HCEC 1CT (cell line): ENCODE measurements around the gene SLC29A4.
"Not testable (repeated sequence)": the region's sequence is repeated elsewhere in the genome, so short reads cannot be mapped to it uniquely, and the experiment has no call there.

ENCODE experiments used
- DNase-seq: peaks from one replicate; pipeline ENCODE4 v3.0.0-alpha.2; 2017

SLC29A4 gene

DNA sequence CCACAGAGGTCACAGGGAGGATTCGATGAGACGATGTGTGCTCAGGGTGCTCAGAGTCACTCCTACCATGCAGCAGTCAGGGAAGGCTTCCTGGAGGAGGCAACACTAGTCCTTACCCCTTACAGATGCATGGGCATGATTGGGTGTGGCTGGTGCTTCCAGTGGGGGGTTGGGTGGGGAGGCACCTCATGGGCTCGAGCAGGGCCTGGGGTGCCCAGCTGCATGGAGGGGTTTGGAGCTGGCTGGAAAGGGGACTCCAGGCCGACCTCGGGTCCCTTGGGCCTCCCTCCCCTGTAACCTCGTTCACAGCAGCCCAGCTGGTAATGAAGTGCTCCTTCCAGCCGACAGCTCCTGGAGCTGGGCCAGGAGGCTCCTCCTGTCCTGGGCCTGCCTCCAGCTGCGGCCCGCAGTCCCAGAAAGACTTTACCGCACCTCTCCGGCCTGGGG lies 7.7 kb upstream of the SLC29A4 start:
- not testable (repeated sequence) for DNase-seq

DNA sequence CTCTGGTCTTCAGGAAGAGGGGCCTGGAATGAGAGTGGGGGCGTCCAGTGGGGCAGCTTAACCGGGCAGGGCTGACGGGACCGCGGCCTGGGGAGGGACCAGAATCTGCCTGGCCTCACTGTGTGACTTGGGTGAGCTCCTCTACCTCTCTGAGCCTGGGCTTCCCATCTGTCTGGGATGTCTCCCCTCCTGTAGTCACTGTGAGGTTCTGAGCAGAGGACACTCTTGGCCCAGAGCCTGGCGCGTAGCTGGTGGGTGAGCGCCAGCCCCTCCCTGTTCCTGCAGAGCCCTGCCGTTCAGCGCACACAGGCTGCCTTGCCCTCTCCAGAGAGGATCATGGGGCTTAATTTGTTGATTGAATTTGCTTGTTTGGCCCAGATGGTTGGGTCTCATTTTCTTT lies 7.2 kb upstream of the SLC29A4 start:
- DNase-seq, result not testable (repeated sequence)

DNA sequence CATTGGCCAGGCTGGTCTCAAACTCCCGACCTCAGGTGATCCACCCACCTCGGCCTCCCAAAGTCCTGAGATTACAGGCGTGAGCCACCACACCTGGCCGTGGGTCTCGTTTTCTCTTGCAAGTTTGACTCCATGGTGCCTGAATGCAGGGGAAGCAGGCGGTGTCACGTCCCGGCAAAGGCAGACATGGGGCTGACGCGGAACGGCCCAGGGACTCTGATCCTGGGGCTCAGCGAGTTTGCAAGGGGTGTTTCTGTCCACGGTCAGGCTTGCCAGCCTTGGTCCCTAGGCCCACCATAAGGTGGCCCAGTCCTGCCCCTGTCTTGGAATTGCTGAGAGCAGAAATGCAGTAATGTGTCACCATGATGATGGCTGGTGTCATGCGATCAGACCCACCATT lies 6.6 kb upstream of the SLC29A4 start:
- not testable (repeated sequence) for DNase-seq

DNA sequence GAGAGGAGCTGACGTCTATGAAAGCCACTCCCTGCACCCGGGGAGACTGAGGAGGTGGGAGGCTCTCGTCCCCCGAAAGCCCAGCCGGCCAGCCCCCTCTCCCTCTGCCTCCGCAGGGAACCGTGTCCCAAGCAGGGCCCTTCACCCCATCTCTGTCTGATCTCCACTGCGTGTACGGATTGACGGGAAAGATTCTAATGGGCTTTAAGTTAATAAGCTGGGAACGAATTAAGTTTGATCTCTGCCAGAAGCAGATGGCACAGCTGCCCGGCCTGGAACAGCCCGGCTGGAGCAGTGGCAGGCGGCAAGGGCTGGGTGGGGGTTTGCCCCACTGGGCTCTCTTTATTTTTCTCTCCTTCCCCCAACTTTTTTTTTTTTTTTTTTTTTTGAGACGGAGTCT lies 6.1 kb upstream of the SLC29A4 start:
- DNase-seq, result no peak

DNA sequence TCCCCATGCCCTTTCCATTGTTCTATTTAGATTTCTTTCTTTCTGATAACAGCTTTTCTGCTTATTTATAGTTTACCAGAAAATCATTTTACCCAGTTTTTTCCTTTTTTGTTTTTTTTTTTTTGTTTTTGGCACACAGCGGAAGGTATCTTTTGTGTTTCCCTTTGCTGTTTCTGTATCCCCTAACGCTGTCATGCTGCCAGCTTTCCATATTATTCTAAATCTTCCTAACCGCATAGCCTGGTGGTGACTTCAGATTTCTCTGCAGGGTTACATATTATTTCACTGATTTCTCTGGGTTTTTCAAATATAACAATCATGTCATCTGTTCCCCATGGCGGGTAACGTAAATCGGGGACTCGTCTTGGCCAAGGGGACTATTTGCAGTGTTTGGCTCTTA lies 4.0 kb upstream of the SLC29A4 start:
- DNase-seq, result no peak

DNA sequence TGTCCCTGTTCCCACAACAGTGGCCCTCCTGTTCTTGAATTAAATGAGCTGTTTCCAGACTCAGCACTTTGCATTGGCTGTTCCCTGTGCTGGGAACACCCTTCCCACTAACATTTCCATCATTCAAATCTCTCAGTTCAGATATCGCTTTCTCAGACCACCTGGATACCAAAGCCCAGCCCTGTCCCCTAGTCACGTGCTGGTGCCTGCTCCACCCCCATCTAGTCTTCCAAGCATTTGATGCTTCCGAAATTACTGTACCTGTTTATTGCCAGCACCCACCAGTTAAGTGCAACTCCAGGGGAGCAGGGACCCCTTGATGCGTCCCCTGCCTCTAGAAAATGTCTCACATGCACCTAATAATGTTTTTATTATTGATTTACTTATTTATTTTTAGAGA lies 3.0 kb upstream of the SLC29A4 start:
- no peak for DNase-seq

DNA sequence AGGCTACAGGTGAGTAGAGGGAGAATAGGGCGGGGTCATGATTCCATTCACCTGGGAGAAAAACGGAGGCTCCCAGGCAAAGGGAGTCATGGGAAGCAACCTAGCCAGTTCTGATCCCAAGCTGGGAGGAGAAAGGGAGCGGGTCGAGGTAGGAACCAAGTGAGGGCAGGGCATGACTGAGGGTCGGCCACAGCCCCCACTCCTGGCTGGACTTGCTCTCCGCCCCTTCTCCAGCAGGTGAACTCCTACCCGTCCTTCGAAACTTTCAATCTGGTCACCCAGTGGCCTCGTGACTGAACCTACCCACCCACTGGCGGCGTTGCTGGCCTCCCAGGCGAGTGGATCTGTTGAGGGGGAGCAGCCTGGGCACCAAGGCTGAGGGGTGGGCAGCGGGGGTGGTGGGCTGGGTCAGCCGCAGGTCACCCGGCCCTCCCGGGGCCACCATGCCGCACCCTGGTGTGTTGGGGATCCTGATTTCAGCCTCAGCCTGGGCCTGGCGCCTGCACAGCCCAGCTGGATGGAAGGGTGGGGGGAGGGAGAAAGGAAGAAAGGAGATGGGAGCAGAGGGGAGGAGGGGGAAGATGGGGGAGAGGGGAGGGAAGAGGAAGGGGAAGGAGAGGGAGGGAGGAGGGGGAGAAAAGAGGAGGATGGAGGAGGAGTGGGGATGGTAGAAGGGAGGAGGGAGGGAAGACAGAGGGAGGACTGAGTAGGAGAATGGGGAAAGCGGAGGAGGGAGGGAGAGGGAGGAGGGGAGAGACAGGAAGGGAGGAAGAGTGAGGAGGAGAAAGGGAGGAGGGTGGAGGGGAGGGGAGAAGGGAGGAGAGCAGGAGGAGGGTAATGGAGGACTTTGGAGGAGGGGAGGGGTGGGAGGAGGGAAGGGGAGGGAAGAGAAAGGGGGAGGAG lies 894 bp upstream of the SLC29A4 start:
- not testable (repeated sequence) for DNase-seq

DNA sequence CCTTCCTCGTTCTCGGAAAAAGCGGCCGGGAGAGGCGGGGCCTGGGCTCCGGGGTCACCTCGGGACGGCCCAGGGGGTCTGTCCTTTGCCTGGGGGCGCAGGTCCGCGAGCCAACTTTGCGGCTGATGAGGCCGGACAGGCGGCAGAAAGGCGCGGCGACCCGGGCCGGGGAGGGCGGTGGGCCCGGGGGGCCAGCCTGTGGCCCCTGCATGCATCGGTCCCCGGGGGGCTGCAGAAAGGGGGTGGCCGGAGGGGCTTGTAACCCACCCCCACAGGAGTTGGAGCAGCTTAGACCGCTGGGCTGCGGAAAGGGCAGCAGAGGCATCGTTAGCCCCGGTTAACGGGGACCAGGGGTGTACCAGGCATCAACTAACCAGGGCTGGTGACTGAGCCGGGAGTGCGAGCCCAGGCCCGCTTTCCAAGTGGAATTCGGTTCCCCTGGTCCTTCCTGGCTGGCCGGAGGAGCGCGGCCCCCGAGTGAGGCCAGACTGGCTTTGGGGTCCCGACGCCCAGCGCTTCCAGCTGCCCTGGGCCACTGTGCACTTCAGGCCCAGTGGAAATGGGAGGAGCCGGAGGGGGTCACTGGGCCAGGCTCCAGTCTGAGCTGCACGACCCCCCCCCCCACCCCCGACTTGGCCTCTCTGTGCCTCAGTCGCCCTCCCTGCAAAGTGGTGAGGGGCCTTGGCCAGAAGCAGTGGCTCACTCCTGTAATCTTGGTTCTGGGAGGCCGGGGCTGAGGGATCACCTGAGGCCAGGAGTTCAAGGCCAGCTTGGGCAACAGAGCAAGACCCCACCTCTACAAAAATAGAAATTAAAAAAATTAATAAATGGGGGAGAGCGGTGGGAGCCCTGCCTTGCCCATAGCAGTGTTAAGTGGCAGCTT lies 919 bp downstream of the SLC29A4 start:
- no peak for DNase-seq

DNA sequence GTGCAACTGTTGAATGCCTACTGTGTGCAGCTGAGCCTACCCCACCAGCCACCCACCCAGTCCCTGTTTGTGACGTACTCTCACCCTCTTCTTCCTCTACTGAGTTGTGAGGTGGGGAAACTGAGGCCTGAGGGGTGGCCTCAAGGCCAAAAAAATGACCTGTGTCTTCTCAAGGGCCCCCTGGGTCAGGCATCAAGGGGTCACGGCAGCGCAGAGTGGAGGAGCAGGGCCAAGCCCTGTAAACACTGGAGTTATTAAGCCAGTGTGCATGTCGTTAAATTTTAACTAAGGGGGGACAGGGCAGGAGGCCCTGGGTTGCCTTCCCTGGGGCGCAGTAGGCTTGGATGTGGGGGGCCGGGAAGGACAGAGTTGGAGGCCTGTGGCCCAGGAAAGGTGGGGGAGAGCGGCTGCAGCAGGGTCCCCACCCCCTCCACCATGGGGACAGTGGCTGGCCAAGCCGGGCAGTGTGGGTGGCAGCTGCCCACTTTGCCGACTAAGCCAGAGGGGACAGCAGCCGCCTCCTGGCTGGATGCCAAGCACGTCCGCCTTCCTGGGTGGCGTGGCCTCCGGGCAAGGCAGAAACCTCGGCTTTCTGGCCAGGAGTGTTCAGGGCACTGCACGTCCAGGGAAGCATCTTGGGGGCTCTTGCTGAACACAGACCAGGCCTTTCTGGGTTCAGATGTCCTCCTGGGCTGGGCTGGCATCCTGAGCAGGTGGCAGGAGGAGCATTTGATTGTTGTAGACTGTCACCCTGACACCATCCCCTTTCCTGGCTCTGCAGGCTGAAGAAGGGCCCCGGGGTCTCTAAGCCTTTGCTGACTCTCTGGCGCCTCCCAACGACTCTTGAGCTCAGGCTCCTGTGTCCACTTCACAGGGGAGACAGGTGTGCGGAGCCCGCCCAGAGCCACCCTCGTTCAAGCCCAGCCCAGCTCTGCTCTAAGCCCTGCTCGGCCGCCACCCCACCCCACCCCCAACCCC lies 1.9 kb downstream of the SLC29A4 start:
- no peak for DNase-seq

DNA sequence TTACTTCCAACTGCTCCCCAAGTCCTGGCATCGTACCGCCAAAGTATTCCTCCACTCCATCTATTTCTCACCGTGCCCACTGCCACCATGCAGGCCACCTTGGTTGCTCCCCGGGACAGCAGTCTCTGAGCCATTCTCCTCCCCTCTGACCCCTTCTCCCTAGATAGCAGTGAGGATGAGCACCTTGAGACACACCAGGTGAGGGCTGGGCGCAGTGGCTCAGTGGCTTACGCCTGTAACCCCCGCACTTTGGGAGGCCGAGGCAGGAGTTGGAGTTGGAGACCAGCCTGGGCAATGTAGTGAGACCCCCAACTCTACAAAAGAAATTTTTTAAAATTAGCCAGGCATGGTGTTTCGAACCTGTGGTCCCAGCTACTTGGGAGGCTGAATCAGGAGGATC lies 4.2 kb downstream of the SLC29A4 start:
- DNase-seq, result no peak

DNA sequence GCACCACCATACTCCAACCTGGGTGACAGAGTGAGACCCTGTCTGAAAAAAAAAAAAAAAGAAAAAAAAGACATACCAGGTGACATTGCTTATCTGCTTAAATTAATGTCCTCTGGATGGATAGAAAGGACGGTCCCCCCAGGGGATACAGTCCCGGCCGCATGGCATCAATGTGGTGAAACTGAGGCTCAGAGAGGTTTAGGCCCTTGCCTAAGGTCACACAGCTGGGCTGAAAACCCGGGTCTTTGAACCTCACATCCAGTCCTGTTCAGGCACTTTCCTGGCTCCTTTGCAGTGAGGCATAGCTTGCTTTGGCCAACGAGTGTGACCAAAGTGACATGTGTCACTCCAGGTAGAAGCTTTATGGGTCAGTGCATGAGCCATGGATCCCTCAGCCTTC lies 4.6 kb downstream of the SLC29A4 start:
- DNase-seq, result not testable (repeated sequence)

DNA sequence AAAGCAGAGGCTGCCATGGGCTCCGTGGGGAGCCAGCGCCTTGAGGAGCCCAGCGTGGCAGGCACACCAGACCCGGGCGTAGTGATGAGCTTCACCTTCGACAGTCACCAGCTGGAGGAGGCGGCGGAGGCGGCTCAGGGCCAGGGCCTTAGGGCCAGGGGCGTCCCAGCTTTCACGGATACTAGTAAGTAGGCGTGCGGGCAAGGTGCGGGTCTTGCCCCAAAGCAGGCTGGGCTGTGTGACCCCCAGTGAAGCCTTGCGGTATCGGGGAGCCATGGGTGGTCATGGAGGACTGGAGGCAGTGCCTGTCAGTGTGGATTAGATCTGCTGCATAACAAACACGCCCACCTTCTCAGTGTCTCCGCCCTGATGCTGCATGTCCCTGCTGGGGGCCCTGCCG lies 5.1 kb downstream of the SLC29A4 start:
- no peak for DNase-seq

DNA sequence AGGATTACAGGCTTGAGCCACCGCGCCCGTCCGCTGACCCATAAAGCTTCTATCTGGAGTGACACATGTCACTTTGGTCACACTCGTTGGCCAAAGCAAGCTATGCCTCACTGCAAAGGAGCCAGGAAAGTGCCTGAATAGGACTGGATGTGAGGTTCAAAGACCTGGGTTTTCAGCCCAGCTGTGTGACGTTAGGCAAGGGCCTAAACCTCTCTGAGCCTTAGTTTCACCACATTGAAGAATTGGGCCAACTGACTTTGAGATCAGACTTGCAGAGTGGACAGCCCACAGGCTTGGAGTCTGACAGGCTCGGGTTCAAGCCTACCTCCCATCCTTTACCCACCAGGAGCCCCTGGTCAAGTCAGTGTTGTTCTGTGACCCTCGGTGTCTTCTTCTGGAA lies 5.8 kb downstream of the SLC29A4 start:
- DNase-seq, result not testable (repeated sequence)

DNA sequence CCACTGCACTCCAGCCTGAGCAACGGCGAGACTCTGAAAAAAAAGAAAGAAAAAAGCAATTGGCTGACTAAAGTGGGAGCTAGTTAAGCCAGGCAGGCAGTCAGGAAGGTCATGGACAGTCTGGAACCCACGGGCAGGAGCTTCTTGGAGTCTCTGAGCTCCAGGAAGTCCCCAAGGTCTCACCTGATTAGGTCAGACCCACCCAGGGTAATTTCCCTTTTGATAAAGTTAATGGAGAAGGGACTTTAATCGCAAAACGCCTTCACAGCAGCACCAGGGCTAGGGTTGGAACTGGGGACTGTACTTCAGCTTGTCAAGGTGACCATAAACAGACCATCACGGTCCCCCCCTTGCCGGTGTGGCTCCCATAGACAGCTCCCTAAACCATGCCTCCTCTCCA lies 6.6 kb downstream of the SLC29A4 start:
- no peak for DNase-seq

DNA sequence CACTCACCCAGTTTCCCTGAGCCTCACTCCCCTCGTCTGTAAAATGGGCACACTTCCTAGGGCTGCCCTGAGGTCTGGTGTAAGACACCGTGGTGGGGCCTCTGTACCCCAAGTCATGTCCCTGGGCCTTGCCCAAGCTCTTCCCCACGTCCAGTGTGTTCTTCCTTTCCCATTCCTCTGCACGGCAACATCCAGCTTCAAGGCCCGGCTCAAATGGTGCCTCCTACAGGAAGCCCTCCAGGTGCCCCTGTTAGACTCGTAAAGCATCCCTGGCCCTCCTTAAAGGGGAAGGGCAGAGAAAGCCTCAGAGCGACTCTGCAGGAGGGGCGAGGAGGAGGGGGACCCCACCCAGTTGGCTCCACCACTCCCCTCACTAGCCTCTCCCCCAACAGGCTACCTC lies 8.6 kb downstream of the SLC29A4 start:
- DNase-seq, result no peak

DNA sequence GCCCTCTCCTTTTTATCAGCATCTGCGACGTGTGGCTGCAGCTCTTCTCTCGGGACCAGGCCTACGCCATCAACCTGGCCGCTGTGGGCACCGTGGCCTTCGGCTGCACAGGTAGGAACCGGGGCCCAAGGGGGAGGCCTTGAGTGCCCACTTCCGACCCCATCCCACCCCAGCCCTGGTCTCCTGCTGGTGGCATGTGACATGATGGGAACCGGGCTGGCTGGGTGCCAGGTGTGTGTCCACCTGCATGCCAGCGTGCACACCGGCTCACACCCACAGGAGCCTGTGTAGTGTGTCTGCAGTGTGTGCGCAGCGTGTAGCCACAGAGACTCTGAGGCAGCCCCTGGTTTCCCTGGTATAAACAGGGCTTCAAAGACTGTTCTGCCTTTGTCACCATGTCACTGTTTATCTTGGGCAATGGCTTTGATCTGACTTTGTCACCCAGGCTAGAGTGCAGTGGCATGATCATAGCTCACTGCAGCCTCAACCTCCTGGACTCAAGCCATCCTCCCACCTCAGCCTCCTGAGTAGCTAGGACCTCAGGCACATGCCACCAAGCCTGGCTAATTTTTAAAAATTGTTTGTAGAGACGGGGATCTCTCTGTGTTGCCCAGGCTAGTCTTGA lies 9.1 kb downstream of the SLC29A4 start:
- DNase-seq, result not testable (repeated sequence)

DNA sequence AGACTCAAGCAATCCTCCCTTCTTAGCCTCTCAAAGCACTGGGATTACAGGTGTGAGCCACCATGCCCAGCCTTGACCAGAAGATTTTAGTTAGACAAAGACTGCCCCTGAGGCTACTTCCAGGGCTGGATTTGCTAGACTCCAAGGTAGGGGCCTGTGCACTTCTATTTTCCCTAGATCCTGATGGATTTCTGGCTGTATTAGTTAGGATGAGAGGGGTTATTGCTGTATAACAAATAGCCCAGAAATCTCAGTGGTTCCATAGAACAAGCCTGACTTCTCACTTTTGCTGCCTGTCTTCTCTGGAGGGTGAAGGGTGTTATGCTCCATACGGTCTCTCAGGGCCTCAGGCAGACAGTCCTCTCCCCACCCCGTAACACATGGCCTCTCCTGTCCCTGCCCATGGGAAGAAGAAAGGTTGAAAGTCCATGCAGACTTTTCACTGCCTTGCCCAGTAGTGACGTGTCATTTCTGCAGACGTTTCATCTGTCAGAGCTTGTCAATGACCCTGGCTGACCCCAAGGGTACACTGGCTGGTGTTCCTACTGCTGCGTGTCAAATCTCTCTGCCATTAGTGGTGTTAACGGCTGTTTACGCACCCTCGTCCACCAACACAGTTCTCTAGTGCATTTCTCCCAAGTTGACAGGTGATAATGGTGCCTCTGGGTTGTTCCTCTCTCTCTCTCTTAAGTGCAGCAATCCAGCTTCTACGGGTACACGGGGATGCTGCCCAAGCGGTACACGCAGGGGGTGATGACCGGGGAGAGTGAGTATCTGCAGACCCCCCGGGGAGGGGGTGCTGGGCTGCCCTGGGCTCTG lies 11.6 kb downstream of the SLC29A4 start:
- DNase-seq, result no peak

DNA sequence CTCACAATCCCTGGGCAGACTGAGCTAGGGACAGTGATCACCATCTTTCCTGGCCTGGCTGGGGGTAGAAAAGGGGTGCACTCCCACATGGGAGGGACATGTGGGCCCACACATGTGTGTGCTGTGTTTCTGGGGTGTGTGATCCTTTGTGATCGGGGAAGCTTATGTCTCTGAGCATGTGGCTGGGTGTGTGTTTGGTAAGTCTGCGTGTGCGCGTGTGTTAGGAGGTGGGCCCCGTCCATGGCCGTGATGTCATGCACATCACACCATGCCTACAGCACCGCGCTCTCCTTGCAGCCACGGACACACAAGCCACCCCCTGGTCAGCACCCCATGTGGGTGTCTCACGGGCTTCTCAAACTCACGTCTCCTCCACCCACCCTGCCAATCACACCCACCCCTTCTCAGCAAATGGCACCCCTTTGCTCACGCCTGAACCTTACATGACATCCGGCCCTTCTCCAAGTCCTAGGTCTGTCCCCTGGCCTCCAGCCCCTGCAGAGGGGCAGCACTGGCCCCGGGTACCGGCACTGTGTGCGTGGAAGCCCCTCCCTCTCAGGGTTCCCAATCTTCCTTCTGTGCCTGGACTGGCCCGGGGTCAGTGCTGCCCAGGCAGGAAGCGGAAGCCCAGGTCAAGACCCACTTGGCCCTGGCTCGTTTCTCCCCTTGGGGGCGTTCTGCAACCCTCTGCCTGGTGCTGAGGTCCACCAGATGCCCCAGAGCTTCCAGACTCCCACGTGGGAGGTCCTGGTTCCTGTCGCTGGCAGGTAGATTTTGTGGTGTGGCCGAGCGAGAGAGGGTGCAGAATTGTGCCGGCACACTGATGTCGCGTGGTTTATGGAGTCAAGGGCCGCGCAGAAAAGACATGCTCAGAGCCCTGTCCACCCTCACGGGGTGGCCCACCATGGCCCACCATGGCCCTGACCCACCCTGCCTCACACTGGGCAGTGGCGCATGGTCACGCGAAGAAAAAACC lies 12.6 kb downstream of the SLC29A4 start:
- no peak for DNase-seq

DNA sequence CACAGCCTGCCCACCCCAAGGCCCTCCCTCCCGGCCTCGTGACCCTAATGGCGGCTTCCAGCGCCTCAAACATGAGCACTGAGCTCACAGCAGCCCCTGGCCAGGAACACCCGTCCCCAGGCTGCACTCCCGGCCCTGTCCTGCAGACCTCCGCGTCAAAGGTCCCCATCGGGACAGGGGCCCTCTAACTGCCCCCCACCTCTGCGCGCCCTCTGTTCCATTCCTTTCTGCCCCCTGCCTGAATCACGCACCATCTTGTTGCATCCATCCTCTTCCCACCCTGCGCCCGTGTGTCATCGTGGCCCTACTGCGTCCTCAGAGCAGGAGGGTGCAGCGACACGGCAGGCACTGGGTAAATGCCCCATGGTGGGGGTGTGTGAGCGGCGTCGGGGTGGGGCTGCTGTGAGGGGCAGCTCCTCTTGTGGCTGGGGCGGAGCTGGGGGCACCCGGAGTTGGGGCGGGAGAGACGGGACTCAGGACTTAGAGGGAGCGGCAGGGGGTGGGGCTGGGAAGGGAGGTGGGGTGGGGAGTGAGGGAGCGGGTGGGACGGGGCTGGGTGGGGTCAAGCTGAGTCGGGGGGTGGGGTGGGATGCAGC lies 13.4 kb downstream of the SLC29A4 start:
- DNase-seq, result no peak
